HG03025 (cell line): ENCODE data around the gene VAV2.

Experiments used
- ATAC-seq: cut with Tn5 transposase; IDR thresholded peaks from one replicate; pipeline ENCODE4 v1.9.1; 2021; ENCODE audit warnings: mild to moderate bottlenecking, moderate library complexity; ENCODE audit not compliant: unreplicated experiment, low FRiP score

The VAV2 gene

GRCh38 chr9:134028076-134028475, 36.0 kb upstream of the VAV2 start:
- no peak for ATAC-seq

GRCh38 chr9:134027561-134027960, 35.4 kb upstream of the VAV2 start:
- no peak for ATAC-seq

GRCh38 chr9:134026981-134027380, 34.9 kb upstream of the VAV2 start:
- no peak for ATAC-seq

GRCh38 chr9:134026581-134026980, 34.5 kb upstream of the VAV2 start:
- ATAC-seq = no peak

GRCh38 chr9:134025606-134026541, 33.8 kb upstream of the VAV2 start:
- ATAC-seq = peak; percentile 31

- peak; percentile 74 for ATAC-seq
Observed at GRCh38 chr9:134024828-134025605, 32.9 kb upstream of the VAV2 start, which contains the start of gene BRD3OS. Gene BRD3OS, plus strand, starts transcription at chr9:134025481. Its CDS starts 1,267 bp downstream, at chr9:134026748.

- no peak for ATAC-seq
Observed at GRCh38 chr9:134024214-134024792, 32.2 kb upstream of the VAV2 start.

GRCh38 chr9:134014946-134015345, 22.8 kb upstream of the VAV2 start:
- ATAC-seq = no peak

- no peak for ATAC-seq
Observed at GRCh38 chr9:134011401-134011800, 19.3 kb upstream of the VAV2 start.

GRCh38 chr9:134010310-134011173, 18.4 kb upstream of the VAV2 start:
- no peak for ATAC-seq

GRCh38 chr9:134007571-134007970, 15.4 kb upstream of the VAV2 start:
- no peak for ATAC-seq

GRCh38 chr9:134007150-134007549, 15.0 kb upstream of the VAV2 start:
- ATAC-seq = no peak

GRCh38 chr9:134005381-134005780, 13.3 kb upstream of the VAV2 start:
- no peak for ATAC-seq

GRCh38 chr9:134004881-134005280, 12.8 kb upstream of the VAV2 start:
- no peak for ATAC-seq

GRCh38 chr9:134004131-134004873, 12.2 kb upstream of the VAV2 start:
- ATAC-seq = no peak

GRCh38 chr9:134003237-134003636, 11.1 kb upstream of the VAV2 start:
- ATAC-seq = no peak

- no peak for ATAC-seq
Observed at GRCh38 chr9:134002796-134003195, 10.7 kb upstream of the VAV2 start.

- ATAC-seq = no peak
Observed at GRCh38 chr9:133999851-134000265, 7.7 kb upstream of the VAV2 start.

- no peak for ATAC-seq
Observed at GRCh38 chr9:133998915-133999595, 6.9 kb upstream of the VAV2 start.
